GM21723 (cell line): ENCODE measurements around the gene IL4I1.
A peak's percentile ranks its signal among the peaks of the same experiment; 100 is the strongest.

ENCODE experiments used
- ATAC-seq: cut with Tn5 transposase; IDR thresholded peaks from one replicate; pipeline ENCODE4 v1.9.1; 2021; ENCODE audit warnings: mild to moderate bottlenecking, moderate library complexity; ENCODE audit not compliant: unreplicated experiment

IL4I1 gene

GRCh38 chr19:49866933-49867782 is 29.5 kb downstream of the IL4I1 start, which contains the start of gene PNKP:
Gene PNKP, minus strand, starts transcription at chr19:49867576. Its CDS starts 372 bp downstream, at chr19:49867204.
- ATAC-seq: peak; percentile 39

GRCh38 chr19:49864890-49865289 is 31.8 kb downstream of the IL4I1 start:
- no peak for ATAC-seq

- ATAC-seq: no peak
Measured at GRCh38 chr19:49863935-49864320, 32.8 kb downstream of the IL4I1 start.

GRCh38 chr19:49863254-49863934 is 33.3 kb downstream of the IL4I1 start:
- no peak for ATAC-seq

- ATAC-seq: no peak
Measured at GRCh38 chr19:49862391-49863253, 34.1 kb downstream of the IL4I1 start.

- no peak for ATAC-seq
Measured at GRCh38 chr19:49861541-49862378, 34.9 kb downstream of the IL4I1 start.

GRCh38 chr19:49861107-49861506 is 35.6 kb downstream of the IL4I1 start:
- no peak for ATAC-seq

GRCh38 chr19:49860336-49861102 is 36.2 kb downstream of the IL4I1 start:
- no peak for ATAC-seq

GRCh38 chr19:49859682-49860335 is 36.9 kb downstream of the IL4I1 start:
- ATAC-seq: no peak

GRCh38 chr19:49858088-49858985 is 38.4 kb downstream of the IL4I1 start:
- ATAC-seq: no peak

GRCh38 chr19:49857838-49858087 is 38.9 kb downstream of the IL4I1 start:
- ATAC-seq: no peak

GRCh38 chr19:49857061-49857837 is 39.4 kb downstream of the IL4I1 start:
- no peak for ATAC-seq

- no peak for ATAC-seq
Measured at GRCh38 chr19:49856574-49857021, 40.1 kb downstream of the IL4I1 start.

- no peak for ATAC-seq
Measured at GRCh38 chr19:49855676-49856573, 40.8 kb downstream of the IL4I1 start.

- ATAC-seq: no peak
Measured at GRCh38 chr19:49855277-49855675, 41.4 kb downstream of the IL4I1 start.
